DOHH2 (cell line): ENCODE measurements around the gene CCNB1.
"Not testable (repeated sequence)": the region's sequence is repeated elsewhere in the genome, so short reads cannot be mapped to it uniquely, and the experiment has no call there.

Experiments
- H3F3A ChIP-seq: fragments of 200-600 bp; sonication (generic), shearing (Covaris generic); 2 replicates; pipeline ENCODE4 v1.6.0; 2016; ENCODE audit warnings: antibody characterized with exemption, mild to moderate bottlenecking; ENCODE audit not compliant: control insufficient read depth, insufficient read depth
- H3K27ac ChIP-seq: fragments of 200-600 bp; sonication (generic); 2 replicates; pipeline ENCODE4 v1.5.1; 2014; ENCODE audit warnings: low read depth, mild to moderate bottlenecking, low read length, moderate library complexity
- H3K27me3 ChIP-seq: fragments of 200-600 bp; sonication (generic); 2 replicates; pipeline ENCODE4 v1.6.1; 2014; ENCODE audit warnings: mild to moderate bottlenecking, low read length, mixed read lengths; ENCODE audit not compliant: control insufficient read depth
- H3K36me3 ChIP-seq: fragments of 200-600 bp; sonication (generic); 2 replicates; pipeline ENCODE4 v1.6.1; 2014; ENCODE audit warnings: mild to moderate bottlenecking, low read length, moderate library complexity, mixed read lengths; ENCODE audit not compliant: control insufficient read depth
- H3K4me1 ChIP-seq: fragments of 200-600 bp; sonication (generic); 2 replicates; pipeline ENCODE4 v1.6.1; 2014; ENCODE audit warnings: mild to moderate bottlenecking, low read length, mixed read lengths; ENCODE audit not compliant: control insufficient read depth
- H3K4me2 ChIP-seq: fragments of 200-600 bp; sonication (generic); 2 replicates; pipeline ENCODE4 v1.6.0; 2014; ENCODE audit warnings: mild to moderate bottlenecking, low read length, moderate library complexity
- H3K4me3 ChIP-seq: fragments of 200-600 bp; sonication (generic); 2 replicates; pipeline ENCODE4 v1.5.1; 2014; ENCODE audit warnings: mild to moderate bottlenecking, low read length, mixed read lengths
- H3K79me2 ChIP-seq: fragments of 200-600 bp; sonication (generic); 2 replicates; pipeline ENCODE4 v1.6.1; 2014; ENCODE audit warnings: mild to moderate bottlenecking, low read length, mixed read lengths; ENCODE audit not compliant: control insufficient read depth
- H3K9me2 ChIP-seq: fragments of 200-600 bp; sonication (generic); replicated peaks from 2 replicates; pipeline ENCODE4 v1.6.1; 2014; ENCODE audit warnings: mild to moderate bottlenecking, low read length, mixed read lengths; ENCODE audit not compliant: control insufficient read depth
- H3K9me3 ChIP-seq: fragments of 200-600 bp; sonication (generic); 2 replicates; pipeline ENCODE4 v1.6.1; 2014; ENCODE audit warnings: antibody characterized with exemption, low read length, mixed read lengths; ENCODE audit not compliant: control insufficient read depth, insufficient read depth
- H4K20me1 ChIP-seq: fragments of 200-600 bp; sonication (generic); 2 replicates; pipeline ENCODE4 v1.6.0; 2014; ENCODE audit warnings: low read depth, mild to moderate bottlenecking, antibody characterized with exemption, low read length, moderate library complexity; ENCODE audit not compliant: control insufficient read depth, insufficient read depth
- CTCF ChIP-seq: fragments of 200-600 bp; sonication (generic); IDR thresholded peaks from one replicate; pipeline ENCODE4 v1.5.1; 2014; ENCODE audit warnings: antibody characterized with exemption, mild to moderate bottlenecking, low read depth, low read length; ENCODE audit not compliant: poor library complexity, severe bottlenecking
- EZH2phosphoT487 ChIP-seq: fragments of 200-600 bp; sonication (generic); IDR thresholded peaks from 2 replicates; pipeline ENCODE4 v1.6.1; 2017; ENCODE audit warnings: borderline replicate concordance, mild to moderate bottlenecking, antibody characterized with exemption, low read length, moderate library complexity, mixed read lengths

Gene CCNB1

GRCh38 chr5:69131304-69131703 lies 35.6 kb upstream of the CCNB1 start:
- H4K20me1 ChIP-seq: no peaks in the 10 kb centered on the region
- no peaks in the 10 kb centered on the region for H3K9me2 ChIP-seq
- peaks cover 55% of the 10 kb centered on the region for H3K36me3 ChIP-seq
- peaks cover 8% of the 10 kb centered on the region; the same call in 1 of the 2 replicates for H3K79me2 ChIP-seq
- H3K4me2 ChIP-seq: peak overlapping the region; percentile 59
- peaks cover 42% of the 10 kb centered on the region for H3F3A ChIP-seq
- H3K4me3 ChIP-seq: peak overlapping the region; percentile 29
- H3K27ac ChIP-seq: peak overlapping the region; percentile 67
- TF ChIP-seq CTCF (no peak), EZH2phosphoT487 (no peak)
- H3K9me3 ChIP-seq: no peaks in the 10 kb centered on the region
- no peaks in the 10 kb centered on the region for H3K27me3 ChIP-seq
- H3K4me1 ChIP-seq: peaks cover 71% of the 10 kb centered on the region

DNA sequence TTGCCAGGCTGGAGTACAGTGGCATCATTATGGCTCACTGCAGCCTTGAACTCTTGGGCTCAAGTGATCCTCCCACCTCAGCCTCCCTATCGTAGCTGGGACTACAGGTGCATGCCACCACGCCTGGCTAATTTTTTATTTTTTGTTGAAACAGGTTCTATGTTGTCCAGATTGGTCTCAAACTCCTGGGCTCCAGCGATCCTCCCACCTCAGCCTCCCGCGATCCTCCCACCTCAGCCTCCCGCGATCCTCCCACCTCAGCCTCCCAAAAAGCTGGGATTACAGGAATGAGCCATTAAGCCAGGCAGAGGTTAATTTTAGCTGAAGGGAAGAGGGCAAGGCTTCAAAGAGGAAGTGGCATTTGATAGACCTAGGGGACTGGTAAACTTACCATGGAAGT lies 32.8 kb upstream of the CCNB1 start:
- Histone ChIP-seq H3K9me2 (no peaks in the 10 kb centered on the region), H3K4me1 (peaks cover 91% of the 10 kb centered on the region), H4K20me1 (no peaks in the 10 kb centered on the region), H3K36me3 (peaks cover 35% of the 10 kb centered on the region), H3K4me3 (peak overlapping the region; percentile 6; the same call in 1 of the 2 replicates), H3K4me2 (peak overlapping the region; percentile 97), H3K27me3 (no peaks in the 10 kb centered on the region), H3K79me2 (peaks cover 12% of the 10 kb centered on the region; the same call in 1 of the 2 replicates), H3K27ac (peak overlapping the region; percentile 95), H3K9me3 (no peaks in the 10 kb centered on the region), H3F3A (peaks cover 51% of the 10 kb centered on the region)
- TF ChIP-seq CTCF (no peak), EZH2phosphoT487 (no peak)

DNA sequence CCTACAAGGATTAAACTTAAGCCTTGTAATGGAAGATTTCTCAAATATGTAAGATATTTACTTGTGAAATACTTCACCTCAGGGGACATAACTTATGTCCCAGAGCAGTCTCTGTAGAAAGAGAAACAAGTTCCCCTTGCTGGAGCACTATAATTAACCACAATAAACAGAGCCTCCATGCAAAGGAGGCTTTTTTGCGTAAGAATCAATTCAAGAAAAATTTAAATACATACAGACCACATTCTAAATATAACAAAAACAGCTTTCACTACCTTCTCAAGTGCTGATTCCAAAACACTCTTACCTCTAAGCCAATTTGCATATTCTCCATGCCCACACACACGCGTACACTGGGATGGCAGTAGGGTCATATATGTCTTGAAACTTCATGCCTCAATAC lies 30.7 kb upstream of the CCNB1 start:
- Histone ChIP-seq H4K20me1 (no peaks in the 10 kb centered on the region), H3F3A (peaks cover 46% of the 10 kb centered on the region), H3K79me2 (peaks cover 10% of the 10 kb centered on the region; the same call in 1 of the 2 replicates), H3K27ac (peak overlapping the region; percentile 95), H3K36me3 (peaks cover 18% of the 10 kb centered on the region), H3K9me2 (no peaks in the 10 kb centered on the region), H3K27me3 (no peaks in the 10 kb centered on the region), H3K4me1 (peaks cover 74% of the 10 kb centered on the region), H3K4me3 (peak overlapping the region; percentile 84), H3K9me3 (peaks cover 8% of the 10 kb centered on the region), H3K4me2 (peak overlapping the region; percentile 97)
- TF ChIP-seq CTCF (no peak), EZH2phosphoT487 (no peak)

- not testable (repeated sequence) for H3K27me3 ChIP-seq, H3K9me3 ChIP-seq, H3K9me2 ChIP-seq, H4K20me1 ChIP-seq, H3K4me3 ChIP-seq, H3K79me2 ChIP-seq
- Histone ChIP-seq H3K4me1 (peaks cover 65% of the 10 kb centered on the region), H3K36me3 (peaks cover 16% of the 10 kb centered on the region), H3F3A (peaks cover 41% of the 10 kb centered on the region), H3K27ac (peak overlapping the region; percentile 95), H3K4me2 (peak overlapping the region; percentile 97; the same call in 1 of the 2 replicates)
These were observed 29.7 kb upstream of the CCNB1 start for GRCh38 chr5:69137208-69137607.
